GM12878 (cell line): Measurements from ENCODE around the gene MAP2K2. TPM values are rescaled to one million over a fixed set of nuclear protein-coding genes. Genes with fewer than 3 reads are reported as not detected.

Experiments
- ATAC-seq: fragments of 200-7000 bp; cut with Tn5 transposase; 3 replicates; pipeline ENCODE4 v1.9.1; 2020; ENCODE audit warnings: mild to moderate bottlenecking, moderate library complexity
- BruUV-seq: library from RNA; stranded (reverse); fragments of 400-500 nt; replicated peaks from 2 replicates; lab custom pipeline; 2021; lab: Mats Ljungman, UMichigan
- CTCF ChIA-PET: fragments of 300-600 bp; sonication (Branson Sonifier 250); formaldehyde crosslinking; extraction: SDS; loops from one replicate; lab custom pipeline; 2021; ENCODE audit warnings: inconsistent platforms; lab: Yijun Ruan, JAX
- POLR2A ChIA-PET: fragments of 350-600 bp; formaldehyde crosslinking; extraction: SDS; loops from one replicate; lab custom pipeline; 2021; ENCODE audit warnings: inconsistent platforms; lab: Charles Lee
- RAD21 ChIA-PET: fragments of 300-600 bp; sonication (Branson Sonifier 250); formaldehyde crosslinking; loops from one replicate; lab custom pipeline; 2023; ENCODE audit warnings: antibody characterized with exemption; ENCODE audit not compliant: unreplicated experiment; lab: Charles Lee
- SMC1A ChIA-PET: fragments of 300-600 bp; sonication (Branson Sonifier 250); formaldehyde crosslinking; loops from one replicate; lab custom pipeline; 2023; ENCODE audit not compliant: unreplicated experiment, uncharacterized antibody; lab: Charles Lee
- DNase-seq: peaks from one replicate; pipeline ENCODE4 v3.0.0-alpha.2; 2011; ENCODE audit warnings: low read depth, low spot score
- FAIRE-seq: peaks from 3 replicates; lab custom pipeline; 2011; peaks lifted over from hg19 to GRCh38; lab: Jason Lieb, UNC
- H2AFZ ChIP-seq: 2 replicates; pipeline ENCODE4 v1.6.0; 2011; ENCODE audit warnings: low read depth, low read length, control low read depth; ENCODE audit not compliant: control insufficient read depth
- H3K27ac ChIP-seq: 2 replicates; pipeline ENCODE4 v1.5.1; 2011; ENCODE audit warnings: control low read depth; ENCODE audit not compliant: control insufficient read depth, insufficient read depth
- H3K27me3 ChIP-seq, 2 experiments: replicated peaks in 1 of 2; 2 replicates each; pipeline versions ENCODE4 v1.6.0 to v1.6.1; 2011; ENCODE audit warnings: low read length in 1 of 2; ENCODE audit not compliant: control insufficient read depth in 2 of 2, insufficient read depth in 2 of 2
- H3K36me3 ChIP-seq, 2 experiments: 2 replicates each; pipeline ENCODE4 v1.5.1; 2011; ENCODE audit warnings: low read length in 1 of 2; ENCODE audit not compliant: control insufficient read depth in 2 of 2, insufficient read depth in 2 of 2
- H3K4me1 ChIP-seq: 2 replicates; pipeline ENCODE4 v1.6.1; 2011; ENCODE audit warnings: mild to moderate bottlenecking, low read length, moderate library complexity, mixed read lengths; ENCODE audit not compliant: control insufficient read depth, insufficient read depth
- H3K4me2 ChIP-seq: 2 replicates; pipeline ENCODE4 v1.6.0; 2011; ENCODE audit warnings: control low read depth; ENCODE audit not compliant: control insufficient read depth, insufficient read depth
- H3K4me3 ChIP-seq: fragments of 200-600 bp; sonication (generic); 2 replicates; pipeline ENCODE4 v1.5.1; 2016
- H3K79me2 ChIP-seq: 2 replicates; pipeline ENCODE4 v1.6.0; 2011; ENCODE audit warnings: low read length; ENCODE audit not compliant: control insufficient read depth, insufficient read depth
- H3K9ac ChIP-seq: 2 replicates; pipeline ENCODE4 v1.8.0; 2011; ENCODE audit warnings: low read length, control low read depth, mixed read lengths; ENCODE audit not compliant: control insufficient read depth, insufficient read depth
- H3K9me3 ChIP-seq: replicated peaks from 3 replicates; pipeline ENCODE4 v1.5.1; 2011; ENCODE audit warnings: mild to moderate bottlenecking, low read length; ENCODE audit not compliant: control insufficient read depth, insufficient read depth
- H4K20me1 ChIP-seq: 2 replicates; pipeline ENCODE4 v1.6.0; 2011; ENCODE audit not compliant: control insufficient read depth, insufficient read depth
- CHD2 ChIP-seq: IDR thresholded peaks from 2 replicates; pipeline ENCODE4 v1.6.1; 2011; ENCODE audit warnings: low read depth, low read length, improper control_type of control experiment, borderline replicate concordance
- KAT2A ChIP-seq: conservative IDR thresholded peaks from 2 replicates; pipeline ENCODE4 v1.6.1; 2011; ENCODE audit warnings: low read depth, low read length; ENCODE audit not compliant: control insufficient read depth
- LARP7 ChIP-seq: fragments of 450-650 bp; IDR thresholded peaks from 2 replicates; pipeline ENCODE4 v1.6.1; 2017; ENCODE audit warnings: mild to moderate bottlenecking
- RCOR1 ChIP-seq: conservative IDR thresholded peaks from 2 replicates; pipeline ENCODE4 v1.6.1; 2012; ENCODE audit warnings: low read depth, low read length, improper control_type of control experiment
- SUZ12 ChIP-seq: fragments of 200-600 bp; sonication (generic); IDR thresholded peaks from one replicate; pipeline ENCODE4 v1.6.1; 2018; ENCODE audit warnings: antibody characterized with exemption, mild to moderate bottlenecking; ENCODE audit not compliant: unreplicated experiment
- WGBS: methylation state at CpG from one replicate; pipeline ENCODE4 v1.1.6; 2016; ENCODE audit warnings: low lambda C conversion rate; ENCODE audit not compliant: insufficient replicate concordance, insufficient coverage; ENCODE audit errors: missing lambda C conversion rate; 5-methylcytosine and 5-hydroxymethylcytosine counted together
- in situ Hi-C: fragments of 300-500 bp; cut with MboI; formaldehyde crosslinking; loops from 9 replicates; pipeline ENCODE4 v1.14.3; 2018; ENCODE audit warnings: mixed read lengths
- intact Hi-C: fragments of 100-400 bp; cut with micrococcal nuclease; formaldehyde crosslinking; loops from one replicate; pipeline ENCODE4 v1.14.2; 2022; ENCODE audit not compliant: unreplicated experiment
- polyA plus RNA-seq, 11 experiments: library from polyadenylated mRNA; depleted of rRNA in 4 of 11; unstranded in 6 of 11; stranded (reverse) in 5 of 11; fragments of >200 nt; fragmentation: Nextera tagmentation in 4 of 11; fragmentation: Illumina TruSeq in 1 of 11; extraction: Ambion mirVana in 4 of 11; extraction: Trizol in 1 of 11; gene quantifications; 1 replicate in 1 of 11; 2 replicates in 10 of 11; pipeline versions ENCODE4 v1.2.1 to v1.2.3, GENCODE V29; 2011 to 2016; ENCODE audit warnings: inconsistent platforms in 2 of 11, missing spikeins in 2 of 11, low read depth in 1 of 11
- total RNA-seq, 4 experiments: library from RNA; depleted of rRNA in 3 of 4; stranded (reverse); fragments of >200 nt in 3 of 4; fragmentation: Illumina TruSeq in 1 of 4; extraction: Trizol in 1 of 4; gene quantifications; 2 replicates each; pipeline versions ENCODE4 v1.2.1 to v1.2.3, GENCODE V29; 2013 to 2021
- TF ChIP-seq, protein P1 (sequence below): fragments of 450-650 bp; IDR thresholded peaks from 2 replicates; pipeline ENCODE4 v1.6.1; 2017; ENCODE audit warnings: borderline replicate concordance
- TF ChIP-seq, protein P2 (sequence below): fragments of 450-650 bp; IDR thresholded peaks from 2 replicates; pipeline ENCODE4 v1.6.1; 2014; ENCODE audit warnings: mild to moderate bottlenecking
- TF ChIP-seq, protein P3 (sequence below): IDR thresholded peaks from 2 replicates; pipeline ENCODE4 v1.6.1; 2011; ENCODE audit warnings: low read depth, mild to moderate bottlenecking, low read length, moderate library complexity, borderline replicate concordance; ENCODE audit errors: extremely low read depth
- TF ChIP-seq, protein P4 (sequence below): IDR thresholded peaks from 2 replicates; pipeline ENCODE4 v1.6.1; 2012; ENCODE audit warnings: low read depth, low read length, improper control_type of control experiment

The MAP2K2 gene
- total and polyA plus RNA-seq, 10 of the 15 experiments (the other 5 are each of a cell fraction or from before 2014, with no cell fraction given) = 1.00 to 210 (median 53.5) TPM

DNA sequence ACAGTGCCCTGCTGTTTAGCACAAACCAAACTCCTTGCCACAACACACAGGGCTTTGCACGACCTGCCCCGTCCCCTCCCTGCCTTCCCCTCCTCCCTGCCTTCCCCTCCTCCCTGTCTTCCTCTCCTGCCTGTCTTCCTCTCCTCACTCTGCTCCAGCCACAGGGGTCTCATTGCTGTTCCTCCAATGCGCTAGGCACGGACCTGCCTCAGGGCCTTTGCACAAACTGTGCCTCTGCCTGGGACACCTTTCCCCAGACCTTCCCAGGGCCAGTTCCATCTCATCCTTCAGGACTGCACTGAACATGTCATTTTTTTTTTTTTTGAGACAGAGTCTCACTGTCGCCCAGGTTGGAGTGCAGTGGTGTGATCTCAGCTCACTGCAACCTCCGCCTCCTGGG, 27.7 kb upstream of the MAP2K2 start:
- FAIRE-seq = no peak
- Histone ChIP-seq H3K27me3 (peaks cover 0 to 3% of the 10 kb centered on the region in 2 experiments; a peak in 1 of 4 replicates), H3K9ac (no peak overlapping the region), H3K4me1 (0 out of 2 replicates have a peak, but pooled peaks cover 2% of the 10 kb centered on the region), H3K4me3 (no peak overlapping the region)
- DNase-seq = no peak
- no TSS peak for BruUV-seq
- in situ Hi-C loops = no loop called here
- POLR2A ChIA-PET = interaction anchor here (0.9 kb wide), 1 partner anchor 9 kb away, joined by 4 read pairs; no protein-coding TSS in a partner anchor
- CTCF ChIA-PET = interaction anchor here (0.9 to 1.0 kb wide), 2 partner anchors 9 to 164 kb away, joined by 3 to 4 read pairs; no protein-coding TSS in a partner anchor
- TF ChIP-seq, protein P1, sequence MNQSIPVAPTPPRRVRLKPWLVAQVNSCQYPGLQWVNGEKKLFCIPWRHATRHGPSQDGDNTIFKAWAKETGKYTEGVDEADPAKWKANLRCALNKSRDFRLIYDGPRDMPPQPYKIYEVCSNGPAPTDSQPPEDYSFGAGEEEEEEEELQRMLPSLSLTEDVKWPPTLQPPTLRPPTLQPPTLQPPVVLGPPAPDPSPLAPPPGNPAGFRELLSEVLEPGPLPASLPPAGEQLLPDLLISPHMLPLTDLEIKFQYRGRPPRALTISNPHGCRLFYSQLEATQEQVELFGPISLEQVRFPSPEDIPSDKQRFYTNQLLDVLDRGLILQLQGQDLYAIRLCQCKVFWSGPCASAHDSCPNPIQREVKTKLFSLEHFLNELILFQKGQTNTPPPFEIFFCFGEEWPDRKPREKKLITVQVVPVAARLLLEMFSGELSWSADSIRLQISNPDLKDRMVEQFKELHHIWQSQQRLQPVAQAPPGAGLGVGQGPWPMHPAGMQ = no peak
- TF ChIP-seq KAT2A (no peak), LARP7 (no peak), RCOR1 (no peak), CHD2 (no peak), SUZ12 (no peak)
- TF ChIP-seq, protein P2, sequence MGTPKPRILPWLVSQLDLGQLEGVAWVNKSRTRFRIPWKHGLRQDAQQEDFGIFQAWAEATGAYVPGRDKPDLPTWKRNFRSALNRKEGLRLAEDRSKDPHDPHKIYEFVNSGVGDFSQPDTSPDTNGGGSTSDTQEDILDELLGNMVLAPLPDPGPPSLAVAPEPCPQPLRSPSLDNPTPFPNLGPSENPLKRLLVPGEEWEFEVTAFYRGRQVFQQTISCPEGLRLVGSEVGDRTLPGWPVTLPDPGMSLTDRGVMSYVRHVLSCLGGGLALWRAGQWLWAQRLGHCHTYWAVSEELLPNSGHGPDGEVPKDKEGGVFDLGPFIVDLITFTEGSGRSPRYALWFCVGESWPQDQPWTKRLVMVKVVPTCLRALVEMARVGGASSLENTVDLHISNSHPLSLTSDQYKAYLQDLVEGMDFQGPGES = no peak
- TF ChIP-seq, protein P3, sequence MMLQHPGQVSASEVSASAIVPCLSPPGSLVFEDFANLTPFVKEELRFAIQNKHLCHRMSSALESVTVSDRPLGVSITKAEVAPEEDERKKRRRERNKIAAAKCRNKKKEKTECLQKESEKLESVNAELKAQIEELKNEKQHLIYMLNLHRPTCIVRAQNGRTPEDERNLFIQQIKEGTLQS = no peak
- TF ChIP-seq, protein P4, sequence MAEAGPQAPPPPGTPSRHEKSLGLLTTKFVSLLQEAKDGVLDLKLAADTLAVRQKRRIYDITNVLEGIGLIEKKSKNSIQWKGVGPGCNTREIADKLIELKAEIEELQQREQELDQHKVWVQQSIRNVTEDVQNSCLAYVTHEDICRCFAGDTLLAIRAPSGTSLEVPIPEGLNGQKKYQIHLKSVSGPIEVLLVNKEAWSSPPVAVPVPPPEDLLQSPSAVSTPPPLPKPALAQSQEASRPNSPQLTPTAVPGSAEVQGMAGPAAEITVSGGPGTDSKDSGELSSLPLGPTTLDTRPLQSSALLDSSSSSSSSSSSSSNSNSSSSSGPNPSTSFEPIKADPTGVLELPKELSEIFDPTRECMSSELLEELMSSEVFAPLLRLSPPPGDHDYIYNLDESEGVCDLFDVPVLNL = no peak
- TF ChIP-seq, all 136 proteins: peak for 0
- no peaks in the 10 kb centered on the region for H3K9me3 ChIP-seq
- H3K27ac ChIP-seq = no peak overlapping the region
- intact Hi-C loops = no loop called here
- SMC1A ChIA-PET = no interaction called here
- no peak overlapping the region for H3K4me2 ChIP-seq
- WGBS = 29% methylated on average over 6 of the region's 6 CpGs
- no peak for ATAC-seq
- no peak overlapping the region for H2AFZ ChIP-seq
- no peaks in the 10 kb centered on the region for H3K79me2 ChIP-seq
- RAD21 ChIA-PET = no interaction called here
- no peaks in the 10 kb centered on the region for H3K36me3 ChIP-seq
- no peaks in the 10 kb centered on the region for H4K20me1 ChIP-seq
